GM21367 (cell line): ENCODE results near the gene CMBL.
"Not testable (repeated sequence)": the region's sequence is repeated elsewhere in the genome, so short reads cannot be mapped to it uniquely, and the experiment has no call there.

Source experiments
- ATAC-seq: cut with Tn5 transposase; IDR thresholded peaks from one replicate; pipeline ENCODE4 v1.9.1; 2021; ENCODE audit not compliant: unreplicated experiment

CMBL gene

DNA sequence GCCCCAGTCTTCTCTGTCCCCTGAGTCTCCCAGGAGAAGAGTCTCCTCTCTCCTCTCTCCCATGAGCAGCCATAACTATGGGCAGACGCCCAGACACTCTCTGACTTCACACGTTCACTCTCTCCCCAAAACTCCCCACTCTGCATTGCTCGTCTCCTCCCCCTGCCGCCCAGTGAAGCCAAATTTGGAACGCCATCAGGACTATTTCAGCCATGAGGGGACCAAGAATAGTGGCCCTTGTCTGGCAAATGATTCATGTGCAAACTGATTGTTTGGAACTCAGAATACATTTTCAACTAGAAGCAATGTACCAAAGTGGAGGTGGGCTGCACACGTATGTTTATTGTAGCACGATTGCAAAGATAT is 20.9 kb downstream of the CMBL start:
- ATAC-seq = no peak

DNA sequence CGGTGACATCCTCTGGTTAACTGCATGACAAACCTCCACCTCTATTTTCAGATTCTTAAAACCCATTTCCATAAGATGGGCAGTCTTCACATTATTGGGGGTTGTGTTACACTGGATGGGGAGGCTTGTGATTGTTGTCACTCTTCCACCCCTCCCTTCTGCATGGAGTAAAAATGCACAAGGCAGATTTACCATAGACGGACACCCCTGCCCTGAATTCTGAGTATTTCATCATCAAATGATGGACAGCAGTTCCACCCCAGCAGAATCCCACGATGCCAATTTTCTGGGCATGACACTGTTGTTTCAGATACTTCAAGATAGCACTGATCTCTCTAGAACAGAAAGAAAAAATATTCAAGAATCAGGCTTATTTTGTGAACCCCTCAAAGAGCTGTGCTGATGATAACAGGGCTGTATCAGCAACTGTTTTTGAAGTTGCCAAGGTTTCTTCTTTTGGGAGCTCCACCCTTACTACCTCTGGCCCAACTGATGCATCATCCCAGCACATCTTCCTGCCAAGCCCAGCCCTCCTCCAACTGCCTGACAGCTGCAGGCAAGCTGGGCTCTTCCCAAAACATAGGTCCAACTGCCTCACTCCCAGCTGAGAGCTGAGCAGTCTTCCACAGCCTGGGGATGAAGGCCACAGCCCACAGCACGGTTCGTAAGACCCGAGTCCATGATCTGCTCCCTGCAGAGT is 21.4 kb downstream of the CMBL start:
- ATAC-seq = no peak

DNA sequence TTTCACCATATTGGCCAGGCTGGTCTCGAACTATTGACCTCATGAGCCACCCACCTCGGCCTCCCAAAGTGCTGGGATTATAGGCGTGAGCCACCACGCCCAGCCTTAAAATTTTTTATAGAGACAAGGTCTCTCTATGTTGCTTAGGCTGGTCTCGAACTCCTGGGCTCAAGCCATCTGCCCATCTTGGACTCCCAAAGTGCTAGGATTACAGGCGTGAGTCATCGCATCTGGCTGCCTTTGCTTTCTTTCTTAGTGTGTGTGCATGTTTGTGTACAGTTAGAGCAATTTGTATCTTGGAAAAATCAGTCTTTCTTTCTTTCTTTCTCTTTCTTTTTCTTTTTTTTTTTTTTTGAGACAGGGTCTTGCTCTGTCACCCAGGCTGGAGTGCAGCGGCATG is 22.3 kb downstream of the CMBL start:
- ATAC-seq = not testable (repeated sequence)

- ATAC-seq = peak; percentile 94
Measured at GRCh38 chr5:10283927-10284635, 23.6 kb downstream of the CMBL start.

DNA sequence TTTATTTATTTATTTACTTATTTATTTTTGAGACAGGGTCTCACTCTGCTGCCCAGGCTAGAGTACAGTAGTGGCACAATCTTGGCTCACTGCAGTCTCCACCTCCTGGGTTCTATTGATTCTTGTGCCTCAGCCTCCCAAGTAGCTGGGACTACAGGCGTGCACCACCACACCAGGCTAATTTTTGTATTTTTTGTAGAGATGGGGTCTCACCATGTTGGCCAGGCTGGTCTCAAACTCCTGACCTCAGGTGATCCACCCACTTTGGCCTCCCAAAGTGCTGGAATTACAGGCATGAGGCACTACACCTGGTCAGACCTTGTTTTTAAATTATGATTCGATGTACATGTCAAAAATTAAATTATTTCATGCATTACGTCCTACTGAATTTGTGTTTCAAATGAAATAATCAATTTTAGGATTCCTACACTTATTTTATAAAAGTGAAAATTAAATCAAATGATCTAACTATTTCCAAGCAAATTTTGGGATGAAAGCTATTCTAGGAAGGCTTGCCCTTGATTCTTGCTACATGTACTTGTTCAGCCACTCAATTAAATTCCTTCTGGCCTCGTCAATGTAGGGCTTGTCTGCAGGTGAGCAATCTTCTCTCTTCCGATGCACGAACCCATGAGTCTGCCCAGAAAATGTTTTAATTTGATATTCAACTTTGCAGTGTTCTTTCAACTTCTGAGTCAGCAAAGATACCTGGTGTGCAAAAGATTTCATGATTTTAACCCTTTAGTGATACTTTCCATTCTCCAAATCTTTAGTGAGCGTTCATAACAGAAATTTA is 27.6 kb downstream of the CMBL start:
- ATAC-seq = no peak

GRCh38 chr5:10279328-10279727 is 28.4 kb downstream of the CMBL start:
- no peak for ATAC-seq

- ATAC-seq = no peak
Measured at GRCh38 chr5:10278658-10279279, 28.9 kb downstream of the CMBL start.

DNA sequence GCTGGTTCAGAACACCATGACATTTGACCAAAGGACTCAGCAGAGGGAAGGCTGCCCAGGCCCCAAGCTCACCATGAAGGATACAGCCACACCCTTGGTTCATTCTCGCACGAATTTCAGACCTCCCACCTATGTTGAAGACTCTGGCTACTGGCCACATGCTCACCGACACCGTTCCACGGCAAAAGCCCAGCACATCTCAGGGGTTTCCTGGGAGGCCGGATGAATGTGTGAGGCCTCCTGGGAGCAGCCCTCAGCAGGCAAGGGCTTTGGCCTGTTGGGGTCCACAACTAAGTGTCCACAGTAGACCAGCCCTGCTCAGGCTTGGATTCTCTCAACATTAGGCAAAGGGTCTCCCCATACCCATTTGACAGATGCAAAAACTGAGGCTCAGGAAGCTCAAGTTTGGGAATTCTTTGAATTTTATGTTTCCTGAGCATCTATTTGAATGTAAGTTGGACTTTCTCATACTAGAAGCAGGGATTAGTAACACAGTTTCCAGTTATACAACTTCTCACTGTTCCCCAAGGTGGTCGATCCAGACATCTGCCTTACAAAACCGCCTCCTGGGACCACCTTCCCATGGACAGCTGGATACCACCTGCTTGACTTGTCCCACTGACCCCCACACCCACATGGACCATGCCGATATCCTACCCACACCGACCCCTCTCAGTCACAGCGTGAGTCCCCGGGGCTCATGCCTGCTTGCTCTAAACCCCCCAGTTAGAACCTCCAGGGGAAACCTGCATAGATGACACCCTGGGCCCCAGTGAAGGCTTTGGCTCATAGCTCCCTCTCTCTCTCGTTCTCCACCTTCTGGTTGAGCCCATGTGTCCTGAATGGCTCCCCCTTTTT is 29.7 kb downstream of the CMBL start:
- no peak for ATAC-seq

DNA sequence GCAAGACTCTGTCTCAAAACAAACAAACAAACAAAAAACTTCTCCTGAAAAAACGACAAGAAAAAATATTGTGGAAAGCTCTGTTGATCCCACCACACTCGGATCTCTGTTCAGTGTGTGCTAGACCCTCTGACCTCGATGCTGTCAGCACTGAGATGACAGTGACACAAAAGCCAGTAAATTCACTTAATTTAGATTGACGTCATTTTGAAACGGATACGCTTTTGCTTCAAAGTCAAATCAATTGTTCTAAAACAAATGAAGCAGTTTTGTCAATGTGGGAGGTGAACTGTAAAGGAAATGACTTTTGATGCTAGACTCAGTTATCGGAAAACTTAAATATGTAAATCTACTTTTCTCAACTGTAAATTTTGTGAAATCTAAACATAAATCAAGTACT is 31.0 kb downstream of the CMBL start:
- ATAC-seq = no peak

- ATAC-seq = no peak
Measured at GRCh38 chr5:10275991-10276390, 31.7 kb downstream of the CMBL start.

DNA sequence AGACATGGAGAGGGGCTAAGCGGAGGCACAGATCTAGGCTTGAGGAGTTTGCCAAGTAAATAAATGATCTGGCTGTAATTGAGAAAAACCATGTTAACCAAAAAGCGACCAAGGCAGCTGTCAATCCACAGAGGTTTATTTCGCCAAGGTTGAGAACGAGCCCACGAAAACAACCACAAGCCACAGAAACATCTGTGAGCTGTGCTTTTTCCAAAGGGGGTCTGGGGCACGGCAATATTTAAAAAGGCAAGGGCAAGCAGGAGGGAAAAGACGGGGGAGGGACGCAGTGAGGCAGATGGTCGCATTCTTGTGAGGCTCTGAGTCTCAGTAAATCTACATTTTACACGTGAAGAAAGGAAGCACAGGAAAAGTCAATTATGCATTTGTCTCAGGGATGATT is 32.2 kb downstream of the CMBL start:
- ATAC-seq = no peak

DNA sequence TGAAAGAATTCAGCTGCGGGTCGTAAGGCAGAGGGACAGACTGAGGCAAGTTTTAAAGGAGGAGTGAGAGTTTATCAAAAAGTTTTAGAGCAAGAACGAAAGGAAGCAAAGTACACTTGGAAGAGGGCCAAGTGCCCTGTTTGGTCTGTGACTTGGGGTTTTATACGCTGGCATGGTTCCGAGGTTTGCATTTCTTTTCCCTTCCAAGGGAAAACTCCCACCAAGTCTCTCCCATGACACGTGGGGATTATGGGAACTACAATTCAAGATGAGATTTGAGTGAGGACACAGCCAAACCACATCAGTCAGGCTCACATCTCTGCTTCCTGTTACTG is 34.9 kb downstream of the CMBL start:
- ATAC-seq = not testable (repeated sequence)

DNA sequence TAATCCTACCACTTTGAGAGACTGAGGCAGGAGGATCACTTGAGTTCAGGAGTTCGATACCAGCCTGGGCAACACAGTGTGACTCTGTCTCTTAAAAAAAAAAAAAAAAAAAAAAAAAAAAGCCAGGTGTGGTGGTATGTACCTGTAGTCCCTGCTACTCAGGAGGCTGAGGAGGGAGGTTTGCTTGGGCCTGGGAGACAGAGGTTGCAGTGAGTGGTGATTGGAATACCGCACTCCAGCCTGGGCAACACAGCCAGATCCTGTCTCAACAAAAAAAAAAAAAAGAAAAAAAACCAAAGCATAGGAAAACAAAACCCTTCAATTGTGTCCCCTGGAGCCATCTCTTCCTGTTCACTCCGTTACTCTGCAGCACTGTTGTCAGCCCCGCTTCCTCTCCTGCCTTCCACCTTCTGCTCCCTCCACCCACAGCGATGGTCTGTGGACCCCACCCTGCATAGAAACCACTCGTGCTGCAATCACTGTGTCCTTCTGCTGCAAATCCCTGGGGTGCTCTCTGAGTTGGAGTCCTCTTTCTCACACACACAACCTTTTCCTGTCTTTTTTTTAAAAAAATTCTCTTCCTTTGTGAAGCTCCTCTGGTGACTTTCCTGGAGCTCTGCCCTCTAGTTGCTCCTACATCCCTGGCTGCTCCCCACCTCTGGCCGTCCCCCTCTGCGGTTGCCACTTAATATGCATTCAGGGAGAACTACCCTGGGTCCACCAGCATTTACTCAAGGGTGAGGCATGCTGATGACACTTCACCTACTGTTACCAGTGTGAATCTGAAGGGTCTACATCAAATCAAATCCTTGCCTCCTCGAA is 35.4 kb downstream of the CMBL start:
- ATAC-seq = no peak

DNA sequence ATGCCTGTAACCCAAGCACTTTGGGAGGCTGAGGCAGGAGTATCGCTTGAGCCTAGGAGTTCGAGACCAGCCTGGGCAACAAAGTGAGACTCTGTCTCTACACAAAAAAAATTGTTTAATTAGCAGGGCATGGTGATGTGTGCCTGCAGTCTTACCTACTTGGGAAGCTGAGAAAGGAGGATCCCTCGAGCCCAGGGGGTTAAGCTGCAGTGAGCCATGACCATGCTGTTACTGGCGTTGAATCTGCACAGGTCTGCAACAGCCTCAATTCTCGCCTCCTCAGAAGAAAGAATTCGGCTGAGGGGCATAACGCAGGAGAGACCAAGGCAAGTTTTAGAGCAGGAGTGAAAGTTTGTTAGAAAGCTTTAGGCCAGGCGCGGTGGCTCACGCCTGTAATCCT is 39.6 kb downstream of the CMBL start:
- no peak for ATAC-seq

- ATAC-seq = no peak
Measured at GRCh38 chr5:10266839-10267238, 40.9 kb downstream of the CMBL start.

DNA sequence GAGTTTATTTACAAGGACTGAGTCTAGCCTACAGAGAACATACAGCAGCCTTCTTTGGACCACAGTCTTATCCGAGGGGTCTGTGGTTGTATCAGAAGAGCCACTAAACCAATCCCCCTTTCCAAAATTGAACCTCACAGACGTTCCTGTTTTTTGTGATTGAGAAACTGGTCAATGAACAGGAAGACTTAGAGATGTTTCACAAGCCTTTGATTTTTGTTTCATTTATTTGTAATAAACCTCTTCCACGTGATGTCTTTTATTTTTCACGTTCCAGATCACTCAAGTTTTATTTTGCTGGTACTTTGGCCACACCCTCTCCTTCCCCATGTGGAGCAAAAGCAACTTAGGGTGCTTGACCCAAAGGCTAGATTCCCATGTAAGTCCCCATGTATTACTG is 41.6 kb downstream of the CMBL start:
- no peak for ATAC-seq

DNA sequence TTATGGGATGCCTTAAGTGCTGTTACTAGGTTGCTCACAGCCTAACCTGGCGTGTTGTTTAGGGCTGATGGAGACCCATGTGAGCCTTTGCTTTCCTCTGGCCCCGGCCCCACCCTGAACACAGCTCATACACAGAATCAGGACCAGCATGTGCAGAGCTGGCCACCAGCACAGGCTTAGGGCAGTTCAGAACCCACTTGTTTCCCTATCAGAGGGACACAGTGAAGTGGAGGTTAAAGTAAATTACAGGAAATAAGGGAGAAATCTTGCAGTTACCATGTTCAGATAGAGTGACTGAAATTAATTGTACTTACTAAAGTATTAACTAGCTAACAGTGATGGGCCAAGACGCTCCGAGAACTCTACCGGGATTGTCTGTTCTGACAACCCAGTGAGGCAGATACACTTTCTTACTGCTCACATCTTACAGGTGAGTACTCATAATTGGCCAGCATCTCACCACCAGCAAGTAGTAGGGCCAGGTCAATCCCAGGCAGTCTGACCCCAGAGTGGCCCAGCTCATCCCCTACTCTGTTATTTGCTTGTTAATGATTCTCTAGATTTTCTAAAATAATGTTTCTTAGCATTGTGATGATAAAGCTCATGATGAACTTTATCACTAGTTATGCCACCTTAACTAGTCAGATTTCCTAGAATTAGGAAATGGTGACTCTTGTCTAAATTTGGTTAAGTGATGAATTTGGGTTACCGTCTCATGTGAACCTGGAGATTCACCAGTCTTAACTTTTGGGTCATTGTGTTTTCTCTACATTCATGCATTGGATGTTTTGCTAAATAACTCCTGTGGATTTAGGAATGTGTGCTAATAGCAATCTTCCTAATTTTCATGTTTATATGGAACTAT is 42.2 kb downstream of the CMBL start:
- no peak for ATAC-seq

DNA sequence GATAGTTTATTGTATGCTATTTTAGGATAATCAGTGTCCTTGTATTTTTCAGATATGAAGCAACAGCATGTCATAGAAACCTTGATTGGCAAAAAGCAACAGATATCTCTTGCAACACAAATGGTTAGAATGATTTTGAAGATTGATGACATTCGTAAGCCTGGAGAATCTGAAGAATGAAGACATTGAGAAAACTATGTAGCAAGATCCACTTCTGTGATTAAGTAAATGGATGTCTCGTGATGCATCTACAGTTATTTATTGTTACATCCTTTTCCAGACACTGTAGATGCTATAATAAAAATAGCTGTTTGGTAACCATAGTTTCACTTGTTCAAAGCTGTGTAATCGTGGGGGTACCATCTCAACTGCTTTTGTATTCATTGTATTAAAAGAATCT is 43.1 kb downstream of the CMBL start:
- no peak for ATAC-seq

- ATAC-seq = no peak
Measured at GRCh38 chr5:10262995-10263394, 44.7 kb downstream of the CMBL start.
